K562 (cell line): ENCODE measurements around the gene STK36. TPM values are rescaled to one million over a fixed set of nuclear protein-coding genes. Genes with fewer than 3 reads are reported as not detected.
A peak's percentile ranks its signal among the peaks of the same experiment; 100 is the strongest.

Source experiments
- CBX1 ChIP-seq: sonication (generic); IDR thresholded peaks from 2 replicates; pipeline ENCODE4 v1.6.1; 2016; ENCODE audit warnings: antibody characterized with exemption, low read depth, mild to moderate bottlenecking
- CBX8 ChIP-seq: fragments of 200-600 bp; sonication (generic); IDR thresholded peaks from 2 replicates; pipeline ENCODE4 v1.6.1; 2012; ENCODE audit warnings: borderline replicate concordance, mixed run types, low read depth, mild to moderate bottlenecking, moderate library complexity, mixed read lengths, low read length, control low read depth, inconsistent platforms; ENCODE audit not compliant: poor library complexity, severe bottlenecking; ENCODE audit errors: extremely low read depth
- DEAF1 ChIP-seq: fragments of 450-650 bp; formaldehyde crosslinking; IDR thresholded peaks from 2 replicates; pipeline ENCODE4 v1.4.0; 2020; ENCODE audit warnings: mild to moderate bottlenecking, moderate library complexity
- GTF2F1 ChIP-seq: IDR thresholded peaks from 2 replicates; pipeline ENCODE4 v1.6.1; 2011; ENCODE audit warnings: low read depth, low read length, improper control_type of control experiment
- NR2C2 ChIP-seq, 2 experiments: fragments of 200-800 bp in 1 of 2; sonication (Bioruptor generic) in 1 of 2; sonication (generic) in 1 of 2; formaldehyde crosslinking in 1 of 2; IDR thresholded peaks; 2 replicates each; pipeline versions ENCODE4 v1.6.1 to v1.8.0; 2016 to 2022; ENCODE audit warnings: mild to moderate bottlenecking in 1 of 2, missing compliant biosample characterization in 1 of 2, missing genetic modification characterization in 1 of 2, missing genetic modification reagents in 1 of 2
- PHF8 ChIP-seq: fragments of 200-600 bp; sonication (generic); IDR thresholded peaks from 2 replicates; pipeline ENCODE4 v1.6.1; 2012; ENCODE audit warnings: mixed run types, mild to moderate bottlenecking, inconsistent platforms, low read length, moderate library complexity, borderline replicate concordance
- PML ChIP-seq: IDR thresholded peaks from 2 replicates; pipeline ENCODE4 v1.6.1; 2012; ENCODE audit warnings: low read length, inconsistent platforms
- SMAD1 ChIP-seq: fragments of 150-350 bp; IDR thresholded peaks from 2 replicates; pipeline ENCODE4 v1.6.1; 2014; ENCODE audit warnings: low read length, low read depth; ENCODE audit not compliant: partially characterized antibody
- SMAD4 ChIP-seq: fragments of 250-450 bp; sonication (Bioruptor Pico); conservative IDR thresholded peaks from 2 replicates; pipeline ENCODE4 v1.8.0; 2021; ENCODE audit warnings: inconsistent platforms, mild to moderate bottlenecking, moderate library complexity
- SRSF1 ChIP-seq: fragments of 200-400 bp; formaldehyde crosslinking; IDR thresholded peaks from 2 replicates; pipeline ENCODE4 v1.6.1; 2017; ENCODE audit warnings: mild to moderate bottlenecking, low read depth, low read length, moderate library complexity
- THAP7 ChIP-seq: fragments of 250-450 bp; sonication (Bioruptor Pico); IDR thresholded peaks from 2 replicates; pipeline ENCODE4 v1.5.0; 2021
- ZBTB33 ChIP-seq: sonication (generic); formaldehyde crosslinking; IDR thresholded peaks from 2 replicates; pipeline ENCODE4 v1.8.1; 2023; ENCODE audit warnings: mild to moderate bottlenecking, missing genetic modification reagents
- ZFP36 ChIP-seq: fragments of 150-350 bp; IDR thresholded peaks from 2 replicates; pipeline ENCODE4 v1.6.1; 2018; ENCODE audit warnings: low read length, low read depth; ENCODE audit not compliant: partially characterized antibody
- ZNF143 ChIP-seq: sonication (generic); formaldehyde crosslinking; IDR thresholded peaks from 2 replicates; pipeline ENCODE4 v1.9.0; 2022; ENCODE audit warnings: mild to moderate bottlenecking, missing genetic modification reagents
- ZNF354B ChIP-seq: fragments of 250-450 bp; sonication (Bioruptor Pico); IDR thresholded peaks from 2 replicates; pipeline ENCODE4 v1.4.0; 2020
- ZNF449 ChIP-seq: fragments of 250-450 bp; sonication (Bioruptor Pico); IDR thresholded peaks from 2 replicates; pipeline ENCODE4 v1.8.0; 2022; ENCODE audit warnings: moderate library complexity, mild to moderate bottlenecking, inconsistent platforms
- ZNF764 ChIP-seq: fragments of 250-450 bp; sonication (Bioruptor Pico); IDR thresholded peaks from 2 replicates; pipeline ENCODE4 v1.4.0; 2020; ENCODE audit warnings: low read depth, mild to moderate bottlenecking, moderate library complexity
- polyA plus RNA-seq, 8 experiments: library from polyadenylated mRNA; depleted of rRNA in 4 of 8; stranded (reverse) in 5 of 8; unstranded in 3 of 8; fragments of >200 nt; fragmentation: Nextera tagmentation in 2 of 8; fragmentation: Illumina TruSeq in 1 of 8; extraction: Ambion mirVana in 2 of 8; extraction: Trizol in 1 of 8; gene quantifications; 2 replicates each; pipeline versions ENCODE4 v1.2.1 to v1.2.3, GENCODE V29; 2011 to 2014; ENCODE audit warnings: inconsistent platforms in 1 of 8, missing spikeins in 1 of 8
- total RNA-seq, 7 experiments: library from RNA; depleted of rRNA in 6 of 7; stranded (reverse); fragments of >200 nt in 6 of 7; fragmentation: Illumina TruSeq in 2 of 7; extraction: Trizol in 2 of 7; gene quantifications; 2 replicates each; pipeline versions ENCODE4 v1.2.1 to v1.2.3, GENCODE V29; 2011 to 2021; ENCODE audit warnings: low replicate concordance in 1 of 7
- TF ChIP-seq, protein P1 (sequence below), 2 experiments: fragments of 250-450 bp in 1 of 2; fragments of 450-650 bp in 1 of 2; sonication (Bioruptor Pico) in 1 of 2; IDR thresholded peaks; 2 replicates each; pipeline versions ENCODE4 v1.6.1 to v1.8.0; 2016 to 2021; ENCODE audit warnings: mild to moderate bottlenecking in 2 of 2, moderate library complexity in 2 of 2, missing compliant biosample characterization in 1 of 2, missing genetic modification characterization in 1 of 2
- TF ChIP-seq, protein P2 (sequence below): sonication (generic); formaldehyde crosslinking; IDR thresholded peaks from 2 replicates; pipeline ENCODE4 v1.9.0; 2022; ENCODE audit warnings: mild to moderate bottlenecking, missing genetic modification reagents

STK36 gene
- total and polyA plus RNA-seq, 9 of the 15 experiments (the other 6 are each of a cell fraction or from before 2014, with no cell fraction given), result 3.5 to 12.4 (median 6.7) TPM

GRCh38 chr2:218710687-218711549 is 39.0 kb downstream of the STK36 start, which contains the start of gene TTLL4 (continued):
- TF ChIP-seq ZNF764, result no peak
- TF ChIP-seq PML, result 0 out of 2 replicates have a peak, but pooled peaks have one; percentile 35
- no peak for TF ChIP-seq CBX8
- no peak for TF ChIP-seq THAP7 (CRISPR knock-in tag)
- TF ChIP-seq, protein P1, sequence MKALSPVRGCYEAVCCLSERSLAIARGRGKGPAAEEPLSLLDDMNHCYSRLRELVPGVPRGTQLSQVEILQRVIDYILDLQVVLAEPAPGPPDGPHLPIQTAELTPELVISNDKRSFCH (CRISPR knock-in tag; IDR thresholded peaks at IDR 0.05), result no peak
- TF ChIP-seq, protein P1 (tag; IDR thresholded peaks at IDR 0.05), result no peak
- TF ChIP-seq NR2C2 (CRISPR knock-in tag; IDR thresholded peaks at IDR 0.05), result no peak
- TF ChIP-seq NR2C2 (tag; IDR thresholded peaks at IDR 0.05), result no peak; the same call in 1 of the 2 replicates
- TF ChIP-seq ZFP36, result no peak
- TF ChIP-seq SRSF1, result no peak
- TF ChIP-seq ZNF354B (CRISPR knock-in tag), result no peak
- no peak for TF ChIP-seq ZBTB33 (CRISPR knock-in tag)
- TF ChIP-seq DEAF1, result peak; percentile 51
- TF ChIP-seq PHF8, result peak; percentile 78; the same call in 1 of the 2 replicates
- no peak for TF ChIP-seq GTF2F1
- TF ChIP-seq, protein P2, sequence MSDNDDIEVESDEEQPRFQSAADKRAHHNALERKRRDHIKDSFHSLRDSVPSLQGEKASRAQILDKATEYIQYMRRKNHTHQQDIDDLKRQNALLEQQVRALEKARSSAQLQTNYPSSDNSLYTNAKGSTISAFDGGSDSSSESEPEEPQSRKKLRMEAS (CRISPR knock-in tag), result peak; percentile 90
- no peak for TF ChIP-seq ZNF449 (CRISPR knock-in tag)
- TF ChIP-seq SMAD1, result no peak
- peak; percentile 72 for TF ChIP-seq SMAD4
- TF ChIP-seq ZNF143 (CRISPR knock-in tag), result peak; percentile 83
- 0 out of 2 replicates have a peak, but pooled peaks have one; percentile 46 for TF ChIP-seq CBX1
